Breast epithelium (tissue), 3 donors: ENCODE results near the gene EIF2B2.

Experiments
- POLR2A ChIP-seq: fragments of 450-650 bp; IDR thresholded peaks from one replicate; pipeline ENCODE4 v1.6.1; 2016; ENCODE audit warnings: antibody characterized with exemption, mild to moderate bottlenecking, moderate library complexity
- TF ChIP-seq, protein P1 (sequence below), 3 donors: fragments of 450-650 bp; IDR thresholded peaks; one replicate each; pipeline ENCODE4 v1.5.1; 2016 to 2017; ENCODE audit warnings: antibody characterized with exemption in 3 of 3, mild to moderate bottlenecking in 3 of 3, moderate library complexity in 3 of 3

DNA sequence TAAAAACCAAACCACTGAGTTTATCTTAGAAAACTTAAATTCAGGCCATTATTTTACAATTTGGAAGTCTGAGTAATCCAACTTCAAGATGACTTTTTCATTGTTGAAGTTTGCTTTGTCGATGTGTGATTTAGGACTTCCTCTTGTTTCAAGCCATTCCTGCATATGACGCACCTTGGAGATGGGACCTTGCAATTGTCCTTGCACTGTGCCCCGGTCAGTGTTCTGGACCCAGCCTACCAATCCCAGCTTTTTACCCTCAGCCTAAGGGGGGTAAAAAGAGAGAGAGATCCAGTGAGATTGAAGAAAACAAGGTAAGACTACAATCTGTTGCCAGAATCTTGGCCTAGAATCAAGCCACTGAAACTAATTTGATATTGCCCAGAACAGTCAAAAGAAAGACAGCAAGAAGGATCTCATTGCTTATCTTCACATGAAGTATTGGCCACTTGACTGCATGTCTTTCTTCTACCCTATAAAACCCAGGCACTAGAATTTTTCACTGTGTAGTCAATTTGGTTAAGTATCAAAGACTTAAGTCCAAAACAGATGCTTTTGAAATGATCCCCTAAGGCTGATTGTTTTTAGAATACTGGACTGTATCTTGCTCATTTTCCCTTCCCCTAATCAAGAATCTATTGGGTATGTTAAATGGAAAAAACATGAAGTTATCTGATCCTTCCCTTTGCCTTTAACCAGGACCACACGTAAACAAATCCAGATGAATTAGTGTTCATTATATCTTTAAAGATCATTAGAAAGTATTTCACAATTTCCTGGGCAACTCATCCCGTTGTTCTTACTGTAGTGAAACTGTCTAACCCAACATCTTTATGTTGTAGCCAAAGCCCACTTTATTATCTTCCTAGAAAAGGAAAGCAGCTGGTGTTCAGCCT is 50.9 kb downstream of the EIF2B2 start:
- TF ChIP-seq, protein P1, sequence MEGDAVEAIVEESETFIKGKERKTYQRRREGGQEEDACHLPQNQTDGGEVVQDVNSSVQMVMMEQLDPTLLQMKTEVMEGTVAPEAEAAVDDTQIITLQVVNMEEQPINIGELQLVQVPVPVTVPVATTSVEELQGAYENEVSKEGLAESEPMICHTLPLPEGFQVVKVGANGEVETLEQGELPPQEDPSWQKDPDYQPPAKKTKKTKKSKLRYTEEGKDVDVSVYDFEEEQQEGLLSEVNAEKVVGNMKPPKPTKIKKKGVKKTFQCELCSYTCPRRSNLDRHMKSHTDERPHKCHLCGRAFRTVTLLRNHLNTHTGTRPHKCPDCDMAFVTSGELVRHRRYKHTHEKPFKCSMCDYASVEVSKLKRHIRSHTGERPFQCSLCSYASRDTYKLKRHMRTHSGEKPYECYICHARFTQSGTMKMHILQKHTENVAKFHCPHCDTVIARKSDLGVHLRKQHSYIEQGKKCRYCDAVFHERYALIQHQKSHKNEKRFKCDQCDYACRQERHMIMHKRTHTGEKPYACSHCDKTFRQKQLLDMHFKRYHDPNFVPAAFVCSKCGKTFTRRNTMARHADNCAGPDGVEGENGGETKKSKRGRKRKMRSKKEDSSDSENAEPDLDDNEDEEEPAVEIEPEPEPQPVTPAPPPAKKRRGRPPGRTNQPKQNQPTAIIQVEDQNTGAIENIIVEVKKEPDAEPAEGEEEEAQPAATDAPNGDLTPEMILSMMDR (IDR thresholded peaks at IDR 0.05) = no peak
- TF ChIP-seq POLR2A = no peak
